NCI-H1694 (cell line): ENCODE results near the gene SLC9A2.

Experiments
- DNase-seq: peaks from one replicate; lab custom pipeline; 2025; lab: John Stamatoyannopoulos, UW

Gene SLC9A2

DNA sequence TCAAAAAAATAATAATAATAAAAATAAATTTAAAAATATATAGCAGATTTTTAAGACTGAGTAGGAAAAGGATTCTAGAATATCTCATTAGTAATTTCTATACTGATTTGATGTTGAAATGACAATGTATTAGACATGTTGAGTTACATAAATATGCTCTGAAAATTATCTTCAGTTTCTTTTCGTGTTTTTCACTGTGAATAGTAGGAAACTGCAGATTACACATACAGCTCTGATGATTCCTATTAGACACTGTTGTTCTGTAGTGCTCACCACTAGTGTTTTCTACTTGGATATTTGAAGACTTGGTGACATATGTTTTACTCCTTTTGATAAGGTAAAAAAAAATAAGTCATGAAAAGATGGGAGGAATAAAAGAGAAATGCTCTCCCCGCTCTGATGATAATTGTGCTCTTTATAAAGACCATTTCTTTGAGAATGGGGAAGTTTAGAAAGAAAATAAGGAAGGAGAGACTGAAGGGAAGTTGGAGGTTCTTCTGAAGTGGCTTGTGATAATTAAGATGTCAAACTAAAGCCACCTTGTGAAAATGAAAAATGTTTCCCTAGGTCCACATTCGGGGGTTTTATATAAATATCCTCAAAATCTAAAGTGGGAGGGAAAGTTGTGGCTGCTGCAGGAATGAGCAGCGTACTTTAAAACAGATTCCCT, 52.9 kb downstream of the SLC9A2 start:
- DNase-seq = no peak

DNA sequence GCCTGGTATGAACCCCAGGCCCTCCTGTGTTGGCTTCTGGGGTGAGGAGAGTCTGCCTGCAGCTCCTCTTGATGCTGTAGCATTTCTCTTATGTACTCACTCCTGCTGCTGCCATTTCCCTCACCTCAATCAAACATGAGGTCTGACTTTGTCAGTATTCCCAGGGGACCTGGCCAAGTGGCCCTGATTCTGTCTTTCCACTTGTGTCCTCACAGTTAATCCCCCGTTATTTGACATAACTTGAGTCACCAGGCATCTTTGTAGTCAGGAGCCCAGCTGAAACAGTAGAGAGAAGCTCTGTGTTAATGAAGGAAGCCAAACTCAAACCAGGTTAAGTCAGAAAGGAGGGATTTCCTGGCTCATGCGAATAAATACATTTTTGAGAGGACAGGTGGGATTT, 55.0 kb downstream of the SLC9A2 start:
- DNase-seq = no peak

DNA sequence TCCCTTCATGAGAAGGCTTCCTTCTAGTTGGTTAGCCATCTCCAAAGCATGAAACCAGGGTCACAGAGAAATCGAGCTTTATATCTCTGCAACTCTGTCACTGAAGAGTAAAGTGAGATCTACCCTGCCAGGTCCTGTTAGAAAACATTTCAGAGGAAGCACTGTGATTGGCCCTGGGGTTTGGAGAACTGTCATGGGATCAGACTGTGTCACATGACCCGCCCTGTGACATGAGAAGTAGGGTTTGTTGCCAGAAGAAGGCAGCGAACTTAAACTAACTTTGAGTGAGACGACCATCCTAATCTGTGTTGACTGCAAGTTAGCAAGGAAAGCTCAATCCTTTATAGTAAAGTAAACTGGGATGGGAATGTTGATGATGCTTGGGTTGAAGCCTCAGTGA, 55.5 kb downstream of the SLC9A2 start:
- no peak for DNase-seq

DNA sequence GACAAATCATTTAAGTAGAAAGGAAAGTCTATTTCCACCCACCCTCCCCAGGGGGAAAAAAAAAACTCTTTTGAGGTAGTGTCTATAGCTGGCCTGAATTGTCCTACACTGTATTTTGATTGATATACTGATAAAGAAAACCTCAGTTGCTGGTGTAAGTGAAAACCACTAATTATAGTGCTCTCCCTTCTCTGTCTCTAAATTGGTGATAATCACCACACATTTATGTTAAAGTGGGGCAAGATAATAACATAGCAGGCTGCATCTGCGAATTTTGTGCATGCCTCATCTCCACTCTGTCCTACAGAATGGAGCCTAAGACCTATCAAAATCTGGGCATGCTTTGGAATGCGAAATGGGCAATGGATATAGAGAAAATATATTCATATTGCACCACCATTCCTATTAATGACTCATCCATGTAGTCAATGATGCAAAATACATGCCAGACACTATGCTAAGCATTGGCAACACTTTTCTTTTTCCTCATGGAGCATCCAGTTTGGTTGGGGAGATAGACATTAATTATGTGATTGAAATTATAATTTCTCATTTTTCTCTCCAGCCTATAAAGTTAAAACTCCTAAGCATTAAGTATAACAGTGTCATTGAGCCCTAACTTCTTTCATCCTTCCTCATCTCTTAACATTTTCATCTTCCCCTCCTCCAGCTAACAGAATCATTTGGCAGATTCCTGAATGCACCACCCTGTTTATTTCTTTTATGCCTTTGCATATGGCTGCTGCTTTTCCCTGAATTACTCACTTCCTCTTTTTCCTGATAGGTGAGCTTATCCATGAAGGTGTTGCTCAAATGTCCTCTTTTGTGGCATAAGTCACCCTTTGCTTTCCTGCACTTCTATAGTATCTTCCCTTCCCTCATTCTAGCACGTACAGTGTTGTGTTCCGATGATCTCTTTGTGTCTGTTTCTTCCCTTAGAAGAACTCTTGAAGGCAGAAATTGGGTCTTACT, 58.2 kb downstream of the SLC9A2 start:
- no peak for DNase-seq

DNA sequence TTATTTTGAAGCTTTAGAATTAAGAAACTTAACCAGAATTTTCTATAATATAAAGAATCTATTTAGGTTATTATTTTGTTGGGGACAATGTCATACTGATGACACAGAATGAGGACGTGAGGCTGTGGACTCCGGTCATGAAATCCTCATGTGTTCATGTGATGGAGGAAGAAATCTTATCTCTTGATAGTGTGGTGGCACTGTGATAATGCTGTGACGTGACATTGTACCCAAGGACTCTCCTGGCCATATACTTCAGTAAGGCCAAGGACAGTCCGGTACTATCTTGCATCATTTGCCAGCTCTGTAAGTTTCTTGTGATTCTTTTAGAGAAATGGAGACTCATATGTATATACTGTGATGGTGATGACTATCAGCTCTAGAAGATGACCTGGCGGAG, 59.1 kb downstream of the SLC9A2 start:
- DNase-seq = no peak

DNA sequence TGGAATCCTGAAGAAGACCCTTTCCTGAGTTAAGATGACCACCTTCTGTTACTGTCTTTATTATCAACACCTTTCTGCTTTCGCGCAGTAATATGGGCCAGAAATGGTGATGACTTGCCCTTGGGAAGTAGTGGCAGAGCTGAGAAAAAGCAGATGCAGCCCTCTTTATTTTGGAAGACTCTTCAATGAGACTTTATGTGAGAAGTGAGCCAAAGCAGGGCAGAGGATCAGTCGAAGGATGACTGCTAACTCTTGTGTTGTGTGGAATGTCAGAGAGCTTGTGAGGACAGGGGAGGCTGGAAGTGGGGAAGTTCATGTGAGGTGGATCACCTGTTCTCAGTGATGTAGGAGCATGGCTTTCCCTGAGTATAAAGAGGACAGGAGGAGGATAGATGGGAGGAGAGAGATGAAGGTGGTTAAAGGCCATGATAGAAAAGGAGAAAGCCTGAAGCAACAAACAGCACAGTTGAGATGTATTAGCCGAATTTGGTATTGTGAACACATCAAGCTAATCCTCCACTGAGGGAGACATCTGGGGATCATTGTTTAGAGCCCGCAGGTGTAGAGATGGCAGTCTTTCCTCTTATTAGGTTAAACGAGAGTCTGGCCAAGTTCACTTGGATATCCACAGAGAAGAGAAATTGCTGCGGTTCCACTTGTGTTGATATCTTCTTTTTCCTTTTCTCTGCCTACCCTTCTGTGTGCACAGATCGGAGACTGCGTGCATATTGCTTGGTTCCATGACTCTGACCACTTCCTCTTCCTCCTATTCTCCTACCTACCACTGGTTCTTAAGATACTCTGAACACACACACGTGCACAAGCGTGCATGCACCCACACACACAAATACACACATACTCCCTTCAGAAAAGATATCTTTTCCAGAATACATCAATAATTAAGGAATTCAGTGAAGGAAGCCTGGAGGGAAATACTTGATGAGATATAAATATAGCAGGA, 67.4 kb downstream of the SLC9A2 start:
- no peak for DNase-seq

DNA sequence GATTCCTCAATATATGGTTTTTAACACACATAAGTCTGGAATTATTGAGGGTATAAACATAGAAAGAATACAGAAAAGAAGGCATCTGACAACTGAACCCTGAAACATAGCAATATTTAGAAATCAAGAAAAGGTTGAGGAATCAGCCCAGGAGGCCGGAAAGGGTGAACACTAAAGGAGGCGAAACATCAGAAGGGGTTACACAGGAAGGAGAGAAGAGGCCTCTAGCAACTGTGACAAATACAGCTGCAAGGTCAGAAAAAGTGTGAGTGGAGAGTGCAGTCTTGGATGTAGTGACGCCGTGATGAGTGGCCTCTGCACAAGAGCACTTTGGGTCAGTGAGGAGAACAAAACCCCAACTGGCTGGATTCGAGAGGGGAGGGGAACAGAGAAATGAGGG, 70.7 kb downstream of the SLC9A2 start:
- no peak for DNase-seq

DNA sequence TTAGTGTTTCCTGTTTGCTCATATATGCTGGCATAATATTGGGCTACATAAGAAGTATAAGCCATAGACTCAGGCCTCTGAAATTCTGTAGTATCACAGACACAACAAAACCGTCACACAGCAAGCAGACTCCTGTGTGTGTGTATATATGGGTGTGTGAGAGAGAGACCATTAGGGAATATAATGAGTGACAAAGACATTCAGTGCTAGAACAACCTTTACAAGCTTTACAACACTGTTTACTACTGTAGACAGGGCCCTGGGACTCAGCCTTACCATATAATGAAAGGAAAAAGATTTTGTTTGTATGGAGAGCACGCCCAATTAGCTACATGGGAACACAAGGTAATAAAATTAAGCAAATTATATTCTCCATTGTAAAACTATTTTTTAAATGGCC, 77.1 kb downstream of the SLC9A2 start:
- DNase-seq = no peak

DNA sequence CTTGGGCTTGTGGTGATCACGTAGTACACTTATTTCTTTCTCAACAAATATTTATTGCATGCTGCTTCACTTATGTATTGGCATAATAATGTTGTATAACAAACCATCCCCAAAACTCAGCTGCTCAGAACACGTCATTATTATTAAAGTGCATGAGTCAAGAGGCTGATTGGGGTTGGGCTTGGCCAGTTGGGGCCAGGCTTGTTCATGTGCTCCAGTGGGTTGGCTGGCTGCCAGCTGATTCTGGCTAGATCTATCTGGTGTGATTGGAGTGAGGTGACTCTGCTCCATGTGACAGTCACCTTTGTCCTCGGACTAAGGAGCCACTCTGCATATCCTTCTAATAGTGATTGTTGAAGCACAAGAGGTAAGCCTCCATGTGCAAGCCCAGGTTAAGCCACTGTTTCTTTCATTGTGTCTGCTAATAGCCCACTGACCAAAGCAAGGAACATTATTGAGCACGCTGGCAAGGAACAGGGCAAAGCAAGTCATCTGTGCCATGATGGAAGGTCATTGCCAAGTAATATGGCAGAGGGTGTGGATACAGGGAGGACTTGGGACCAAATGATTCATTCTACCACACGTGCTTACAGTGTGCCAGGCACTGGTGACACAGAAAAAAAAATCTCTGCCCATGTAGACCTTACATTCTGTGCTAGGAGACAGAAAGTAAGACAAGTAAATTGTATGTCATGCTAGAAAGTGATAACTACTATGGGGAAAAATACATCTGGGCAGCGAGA, 79.2 kb downstream of the SLC9A2 start:
- DNase-seq = no peak

DNA sequence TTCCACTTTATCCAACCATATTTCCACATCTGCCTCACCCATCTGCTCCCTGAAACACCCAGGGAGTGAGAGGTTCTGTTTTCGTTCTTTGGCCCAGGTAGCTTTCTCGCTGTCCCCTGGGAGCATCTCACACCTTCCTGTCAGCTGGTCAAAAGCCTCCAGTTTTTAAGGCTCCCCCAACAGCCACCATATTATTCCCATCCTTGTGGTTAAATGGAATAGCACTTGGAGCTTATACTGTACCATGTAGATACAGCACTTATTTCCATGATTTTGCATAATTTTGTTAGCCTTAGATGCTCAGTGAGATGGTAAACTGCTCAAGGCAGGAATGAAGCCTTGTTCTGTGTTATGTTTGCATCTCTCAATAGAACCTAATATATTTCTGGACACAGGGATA, 84.0 kb downstream of the SLC9A2 start:
- DNase-seq = no peak

DNA sequence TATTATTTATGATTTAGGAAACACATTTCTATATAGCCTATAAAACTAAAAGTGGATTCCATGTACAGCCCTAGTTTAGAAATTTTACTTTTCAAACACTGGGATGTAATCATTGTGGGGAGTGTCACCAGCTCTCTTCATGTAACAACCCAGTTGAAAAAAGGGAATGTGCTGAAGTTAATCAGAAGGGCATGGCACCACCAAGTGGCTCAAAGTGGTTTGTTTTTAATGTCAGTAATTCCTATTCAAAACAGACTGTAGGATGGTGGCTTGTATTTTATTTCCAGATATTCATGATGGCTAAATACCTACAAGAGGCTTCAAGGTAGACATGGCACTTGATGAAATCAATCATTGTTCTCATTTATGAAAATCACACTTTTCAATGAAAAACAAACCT, 84.4 kb downstream of the SLC9A2 start:
- DNase-seq = peak; percentile 12

DNA sequence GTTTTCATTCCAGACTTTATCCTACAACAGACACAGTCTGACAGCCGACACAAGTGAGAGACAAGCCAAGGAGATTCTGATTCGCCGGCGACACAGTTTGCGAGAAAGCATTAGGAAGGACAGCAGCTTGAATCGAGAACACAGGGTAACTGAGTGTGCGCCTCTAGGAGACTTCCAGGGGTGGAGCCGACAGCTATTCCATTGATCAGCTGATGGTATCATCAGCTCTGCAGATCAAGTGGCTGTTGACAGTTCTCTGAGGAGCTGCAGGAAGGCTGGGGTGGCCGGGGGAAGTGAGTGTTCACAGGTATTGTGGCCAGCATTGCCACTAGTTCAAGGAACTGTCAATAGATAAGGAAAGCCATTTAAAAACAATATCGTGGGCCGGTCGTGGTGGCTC, 85.2 kb downstream of the SLC9A2 start:
- no peak for DNase-seq

DNA sequence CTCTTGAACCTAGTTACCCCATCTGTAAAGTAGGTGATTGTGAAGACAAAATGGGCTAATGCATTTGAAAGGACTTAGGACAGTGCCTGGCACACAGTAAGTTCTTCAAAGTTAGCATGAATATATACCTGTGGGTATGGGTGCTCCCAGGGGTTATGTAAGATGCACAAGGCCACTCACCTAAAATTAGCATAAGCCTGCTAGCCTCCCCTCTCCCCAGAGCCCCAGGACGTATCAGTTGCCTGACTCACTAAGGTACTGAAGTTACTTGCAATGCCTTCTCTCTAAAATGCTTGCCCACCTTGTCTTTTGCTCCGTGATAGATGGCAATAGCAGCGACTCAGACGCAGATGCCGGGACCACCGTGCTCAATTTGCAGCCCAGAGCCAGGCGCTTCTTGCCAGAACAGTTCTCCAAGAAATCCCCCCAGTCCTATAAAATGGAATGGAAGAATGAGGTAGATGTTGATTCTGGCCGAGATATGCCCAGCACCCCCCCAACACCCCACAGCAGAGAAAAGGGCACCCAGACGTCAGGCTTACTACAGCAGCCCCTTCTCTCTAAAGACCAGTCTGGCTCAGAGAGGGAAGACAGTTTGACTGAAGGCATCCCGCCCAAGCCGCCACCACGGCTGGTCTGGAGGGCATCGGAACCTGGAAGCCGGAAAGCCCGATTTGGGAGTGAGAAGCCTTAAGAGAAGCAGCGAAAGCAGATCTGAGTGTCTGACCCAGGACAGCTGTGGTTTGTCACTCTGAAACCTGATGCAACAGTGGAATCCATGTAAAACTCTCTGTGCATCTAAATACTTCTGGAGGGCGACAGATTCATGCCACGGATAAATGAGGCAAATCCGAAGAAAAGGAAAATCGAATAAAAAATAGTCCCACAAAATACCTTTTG, 88.7 kb downstream of the SLC9A2 start:
- no peak for DNase-seq

DNA sequence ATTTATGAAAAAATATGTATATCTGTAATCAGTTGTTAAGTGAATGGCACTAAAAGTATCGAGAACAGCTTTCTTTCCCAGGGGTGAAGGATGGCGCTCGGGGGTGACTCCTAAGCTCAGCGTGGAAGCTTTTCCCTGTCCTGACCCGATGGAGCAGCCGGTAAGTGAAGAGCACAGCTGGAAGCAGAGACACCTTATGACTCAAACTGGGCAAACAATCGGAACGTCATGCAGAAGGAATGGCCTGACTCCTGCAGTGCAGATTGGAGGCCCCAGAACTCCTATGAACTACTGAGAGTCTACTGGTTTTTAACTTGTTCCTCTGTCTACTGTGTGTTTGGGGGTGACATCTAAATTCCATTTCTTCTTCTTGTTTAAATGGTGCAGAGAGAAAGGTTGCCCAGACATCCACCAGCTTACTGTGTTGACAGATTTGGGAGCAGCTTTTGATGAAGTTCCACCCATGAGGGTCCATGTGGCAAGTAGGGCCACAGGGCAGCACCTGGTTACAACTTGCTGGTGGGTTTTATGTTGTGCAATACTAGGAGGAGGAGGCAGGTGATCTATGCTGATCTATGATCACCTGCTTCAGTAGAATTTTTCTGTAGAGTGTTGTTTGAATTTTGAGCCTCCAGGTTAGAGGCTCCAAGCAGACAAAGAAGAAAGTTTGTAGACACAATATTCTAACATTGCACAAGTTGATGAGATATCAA, 89.7 kb downstream of the SLC9A2 start:
- DNase-seq = no peak

DNA sequence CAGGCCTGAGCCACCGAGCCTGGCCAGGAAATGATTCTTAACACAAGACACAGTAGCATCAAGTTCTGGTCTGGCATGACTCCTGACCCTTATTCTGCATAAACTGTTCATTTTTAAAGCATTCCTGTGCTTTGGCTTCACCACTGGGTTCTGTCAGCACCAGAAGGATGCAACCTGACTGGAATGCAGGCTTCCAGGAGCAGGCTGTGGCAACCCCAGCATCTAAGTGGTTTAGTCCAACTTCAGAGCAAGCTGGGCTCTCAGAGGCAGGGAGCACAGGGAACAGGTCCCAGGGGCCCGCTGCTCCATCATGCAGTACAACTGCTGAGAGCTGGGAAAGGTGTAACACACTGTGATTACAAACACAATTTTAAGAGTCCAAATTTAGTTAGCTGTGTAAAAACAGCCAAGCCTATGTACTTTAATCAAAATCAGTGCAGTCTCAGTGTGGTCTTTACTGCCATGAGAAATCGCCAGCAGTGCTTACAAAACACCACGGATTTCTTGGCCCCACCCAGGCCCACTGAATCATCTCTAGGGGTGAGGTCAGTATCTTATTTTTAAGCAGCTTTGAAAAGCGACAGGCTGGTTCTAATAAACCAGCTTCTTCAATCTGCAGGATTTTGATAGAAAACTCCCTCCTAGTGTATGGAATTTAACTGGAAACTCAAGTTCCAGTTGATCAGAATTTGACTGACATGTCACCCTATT, 98.1 kb downstream of the SLC9A2 start:
- no peak for DNase-seq

DNA sequence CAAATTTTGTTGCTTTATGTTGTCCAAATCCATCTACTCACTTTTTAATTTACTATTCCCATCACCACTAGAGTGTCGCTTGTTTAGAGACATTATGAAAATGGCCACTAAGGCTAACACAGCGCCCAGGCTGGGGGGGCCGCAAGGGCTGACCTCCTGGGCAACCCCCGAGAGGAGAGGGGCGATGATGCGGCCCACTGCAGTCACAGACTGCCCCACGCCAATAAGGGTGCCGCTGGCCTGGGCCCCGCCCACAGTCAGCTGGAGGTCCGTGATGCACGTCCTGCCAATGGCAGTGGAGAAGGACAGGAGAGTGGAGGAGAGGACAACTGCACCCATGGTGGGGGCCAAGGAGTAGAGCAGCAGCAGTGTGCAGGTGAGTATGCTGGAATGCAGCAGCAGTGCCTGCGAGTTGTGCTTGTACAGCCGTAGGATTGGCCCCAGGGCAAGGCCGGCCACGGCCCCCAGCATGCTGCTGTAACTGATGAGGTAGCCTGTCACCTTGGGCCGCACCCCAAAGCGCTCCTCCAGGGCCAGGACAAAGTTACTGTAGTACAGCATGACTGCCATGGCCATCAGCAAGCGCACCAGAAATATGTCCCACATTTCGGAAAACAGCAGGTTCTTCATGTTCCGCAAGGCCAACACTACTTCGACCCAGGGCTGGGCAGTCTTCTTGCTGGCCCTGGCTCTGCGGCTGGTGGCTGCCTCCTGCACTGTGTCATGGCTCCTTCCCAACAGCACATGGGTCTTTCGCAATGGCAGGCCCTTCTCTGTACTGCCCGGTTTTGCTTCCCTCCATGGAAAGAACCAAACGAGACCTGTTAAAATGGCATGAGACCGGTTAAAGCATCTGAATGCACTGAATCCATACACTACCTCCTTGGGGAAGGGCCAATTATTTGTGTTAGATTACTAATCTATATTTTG, 99.3 kb downstream of the SLC9A2 start:
- no peak for DNase-seq

DNA sequence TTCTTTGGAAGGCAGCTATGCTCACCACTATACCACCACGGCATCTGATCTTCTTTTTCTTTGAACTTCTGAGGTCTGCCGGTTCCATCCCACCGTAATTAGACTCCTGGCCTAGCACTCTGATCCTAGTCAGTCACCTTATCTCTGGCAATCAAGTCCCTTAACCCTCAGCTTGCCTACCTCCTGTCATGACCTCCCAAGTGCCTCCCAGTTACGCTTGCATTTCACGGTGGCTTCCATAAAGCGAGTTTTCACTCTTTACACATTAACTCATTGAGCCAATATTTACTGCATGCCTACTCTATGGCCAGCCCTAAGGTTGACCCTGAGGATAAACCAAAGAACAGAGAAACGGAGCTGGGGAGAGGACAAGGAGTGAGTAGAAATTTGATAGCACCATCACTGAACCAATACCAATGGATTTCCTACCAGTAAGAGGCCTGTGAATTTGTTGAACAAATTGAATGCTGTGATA, 104.7 kb downstream of the SLC9A2 start:
- DNase-seq = no peak

DNA sequence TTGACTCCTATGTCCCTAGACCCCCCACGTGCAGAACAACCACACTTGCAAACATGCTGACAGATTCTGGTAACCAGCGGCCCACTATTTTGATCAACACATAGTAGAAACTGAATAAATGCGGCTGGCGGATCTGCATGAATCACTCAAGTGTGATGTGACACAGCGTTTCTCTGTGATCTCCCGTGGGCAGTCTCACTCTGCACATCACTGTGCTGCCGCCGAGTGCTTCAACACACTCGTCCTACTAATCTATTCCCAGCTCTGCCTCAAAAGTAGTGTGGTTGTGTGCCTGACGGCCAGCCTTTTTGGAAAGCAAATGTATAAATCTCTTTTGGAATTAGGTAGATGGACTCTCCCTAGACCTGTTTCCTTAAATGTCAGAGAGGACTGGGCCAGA, 105.2 kb downstream of the SLC9A2 start:
- DNase-seq = no peak
